ENCODE data around the gene DGCR6. TPM values are rescaled to one million over a fixed set of nuclear protein-coding genes. Genes with fewer than 3 reads are reported as not detected.
"Not testable (repeated sequence)": the region's sequence is repeated elsewhere in the genome, so short reads cannot be mapped to it uniquely, and the experiment has no call there.

Gene DGCR6
- total RNA-seq, 1 donor from 2014 or later = 3.9 TPM

DNA sequence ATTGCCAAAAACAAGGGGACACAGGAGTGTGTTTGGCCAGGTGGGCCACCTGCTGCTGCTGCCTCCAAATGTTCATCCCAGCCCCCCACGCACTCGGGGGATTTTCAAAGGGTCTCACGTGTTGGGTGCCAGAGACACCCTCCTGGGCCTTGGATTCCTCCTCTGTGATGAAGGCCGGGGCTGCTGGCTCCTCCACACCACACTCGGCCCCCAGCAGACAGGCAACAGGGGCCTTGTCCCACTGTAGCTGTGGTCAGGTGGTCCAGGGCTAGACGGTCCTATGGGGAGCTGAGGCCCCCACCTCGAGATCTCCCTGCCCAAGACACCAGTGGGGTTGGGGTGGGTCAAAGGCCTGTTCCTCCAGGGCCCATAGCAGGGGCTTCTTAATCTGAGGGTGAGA, 55.1 kb downstream of the DGCR6 start:
- DNase-seq = not testable (repeated sequence)

Other genes starting within 250 kb of the DGCR6 start
- 0.05 and 1.0 TPM in 2 replicates for gene PRODH, start 30.0 kb downstream of the DGCR6 start, total RNA-seq
- gene DGCR2, start 216.1 kb downstream of the DGCR6 start, total RNA-seq = 56.2 and 71.2 TPM in 2 replicates
- gene TSSK2, start 225.0 kb downstream of the DGCR6 start, total RNA-seq = not detected in 2 replicates
- 12.7 and 14.6 TPM in 2 replicates for gene ESS2, start 238.3 kb downstream of the DGCR6 start, total RNA-seq
- gene GSC2, start 244.0 kb downstream of the DGCR6 start, total RNA-seq = not detected in 2 replicates